ENCODE data around the gene RITA1. TPM values are rescaled to one million over a fixed set of nuclear protein-coding genes. Genes with fewer than 3 reads are reported as not detected.
A peak's percentile ranks its signal among the peaks of the same experiment; 100 is the strongest.
"Not testable (repeated sequence)": the region's sequence is repeated elsewhere in the genome, so short reads cannot be mapped to it uniquely, and the experiment has no call there.

Gene RITA1
- total RNA-seq, 4 donors from 2014 or later, result 14.7 to 21.7 (median 16.9) TPM

DNA sequence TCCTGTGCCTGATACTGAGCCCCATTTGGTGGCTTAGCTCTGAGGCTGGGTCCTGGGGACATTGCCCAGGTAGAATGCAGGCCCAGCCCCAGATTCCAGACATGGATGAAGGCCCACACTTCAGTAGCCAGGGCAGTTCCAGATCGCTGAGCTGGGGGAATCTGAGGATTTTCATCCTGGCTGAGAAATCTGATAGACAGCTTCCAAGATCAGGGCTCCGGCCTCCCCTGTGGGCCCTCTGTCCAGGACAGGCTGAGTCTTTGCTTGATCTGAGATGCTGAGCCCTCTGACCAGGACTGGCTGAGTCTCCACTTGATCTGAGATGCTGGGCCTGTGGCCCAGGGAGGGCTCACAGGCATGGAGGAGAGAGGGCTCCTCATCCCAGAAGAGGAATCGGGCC, 46.7 kb upstream of the RITA1 start:
- peaks cover 29% of the 10 kb centered on the region for H3K27me3 ChIP-seq
- no peak for DNase-seq (ENCODE audit: low spot score in 2 of 2)
- H3K9me3 ChIP-seq, result no peaks in the 10 kb centered on the region
- WGBS, result 87% methylated on average over 3 of the region's 3 CpGs
- no peak overlapping the region for H3K27ac ChIP-seq
- TF ChIP-seq, protein P1, sequence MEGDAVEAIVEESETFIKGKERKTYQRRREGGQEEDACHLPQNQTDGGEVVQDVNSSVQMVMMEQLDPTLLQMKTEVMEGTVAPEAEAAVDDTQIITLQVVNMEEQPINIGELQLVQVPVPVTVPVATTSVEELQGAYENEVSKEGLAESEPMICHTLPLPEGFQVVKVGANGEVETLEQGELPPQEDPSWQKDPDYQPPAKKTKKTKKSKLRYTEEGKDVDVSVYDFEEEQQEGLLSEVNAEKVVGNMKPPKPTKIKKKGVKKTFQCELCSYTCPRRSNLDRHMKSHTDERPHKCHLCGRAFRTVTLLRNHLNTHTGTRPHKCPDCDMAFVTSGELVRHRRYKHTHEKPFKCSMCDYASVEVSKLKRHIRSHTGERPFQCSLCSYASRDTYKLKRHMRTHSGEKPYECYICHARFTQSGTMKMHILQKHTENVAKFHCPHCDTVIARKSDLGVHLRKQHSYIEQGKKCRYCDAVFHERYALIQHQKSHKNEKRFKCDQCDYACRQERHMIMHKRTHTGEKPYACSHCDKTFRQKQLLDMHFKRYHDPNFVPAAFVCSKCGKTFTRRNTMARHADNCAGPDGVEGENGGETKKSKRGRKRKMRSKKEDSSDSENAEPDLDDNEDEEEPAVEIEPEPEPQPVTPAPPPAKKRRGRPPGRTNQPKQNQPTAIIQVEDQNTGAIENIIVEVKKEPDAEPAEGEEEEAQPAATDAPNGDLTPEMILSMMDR (IDR thresholded peaks at IDR 0.05), result no peak
- TF ChIP-seq EP300 (IDR thresholded peaks at IDR 0.05) (no peak), POLR2A (IDR thresholded peaks at IDR 0.05) (no peak), POLR2AphosphoS5 (IDR thresholded peaks at IDR 0.05) (no peak)
- H3K36me3 ChIP-seq, result no peaks in the 10 kb centered on the region
- H3K4me3 ChIP-seq, result no peak overlapping the region
- peaks cover 30% of the 10 kb centered on the region for H3K4me1 ChIP-seq

DNA sequence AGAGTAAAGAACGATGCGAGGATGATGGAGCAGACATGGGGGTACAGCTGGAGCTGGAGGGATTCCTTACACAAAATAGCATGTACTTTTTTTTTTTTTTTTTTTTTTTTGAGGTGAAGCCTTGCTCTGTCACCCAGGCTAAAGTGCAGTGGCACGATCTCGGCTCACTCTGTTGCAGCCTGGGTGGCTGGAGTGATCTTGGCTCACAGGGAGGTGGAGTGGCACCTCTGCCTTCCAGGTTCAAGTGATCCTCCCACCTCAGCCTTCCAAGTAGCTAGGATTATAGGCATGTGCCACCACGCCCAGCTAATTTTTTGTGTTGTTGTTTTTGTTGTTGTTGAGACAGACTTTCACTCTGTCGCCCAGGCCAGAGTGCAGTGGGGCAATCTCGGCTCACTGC, 44.8 kb upstream of the RITA1 start:
- WGBS, result 59% methylated on average over 7 of the region's 7 CpGs
- no peak for TF ChIP-seq POLR2A (IDR thresholded peaks at IDR 0.05)
- TF ChIP-seq EP300 (IDR thresholded peaks at IDR 0.05), result no peak
- TF ChIP-seq, protein P1 (IDR thresholded peaks at IDR 0.05), result no peak
- no peak for TF ChIP-seq POLR2AphosphoS5 (IDR thresholded peaks at IDR 0.05)
- H3K9me3 ChIP-seq, result no peaks in the 10 kb centered on the region
- no peak overlapping the region for H3K4me3 ChIP-seq
- H3K4me1 ChIP-seq, result peaks cover 21% of the 10 kb centered on the region
- no peak for DNase-seq (ENCODE audit: low spot score in 2 of 2)
- H3K27me3 ChIP-seq, result peaks cover 10% of the 10 kb centered on the region
- peak overlapping the region; percentile 75 for H3K27ac ChIP-seq
- no peaks in the 10 kb centered on the region for H3K36me3 ChIP-seq

DNA sequence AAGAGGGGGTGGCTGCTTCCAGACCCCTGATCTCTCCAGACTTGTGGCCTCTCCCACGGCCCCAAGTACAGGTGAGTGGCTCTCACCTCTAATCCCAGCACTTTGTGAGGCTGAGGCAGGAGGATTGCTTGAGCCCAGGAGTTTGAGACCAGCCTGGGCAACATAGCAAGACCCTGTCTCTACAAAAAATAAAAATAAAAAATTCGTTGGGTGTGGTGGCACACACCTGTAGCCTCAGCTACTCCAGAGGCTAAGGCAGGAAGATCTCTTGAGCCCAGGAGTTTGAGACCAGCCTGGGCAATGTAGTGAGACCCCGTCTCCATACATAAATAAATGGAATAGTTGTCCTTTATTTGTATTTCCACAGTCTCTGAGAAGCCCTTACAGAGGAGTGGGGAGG, 43.8 kb upstream of the RITA1 start:
- H3K9me3 ChIP-seq; DNase-seq (ENCODE audit: low spot score in 2 of 2); H3K27me3 ChIP-seq; H3K36me3 ChIP-seq; H3K4me3 ChIP-seq: not testable (repeated sequence)
- Histone ChIP-seq H3K27ac (peak overlapping the region; percentile 75), H3K4me1 (peaks cover 17% of the 10 kb centered on the region)
- 76% methylated on average over 3 of the region's 3 CpGs for WGBS

- H3K4me1 ChIP-seq, result peaks cover 17% of the 10 kb centered on the region
- peaks cover 6% of the 10 kb centered on the region for H3K27me3 ChIP-seq
- H3K36me3 ChIP-seq, result no peaks in the 10 kb centered on the region
- H3K4me3 ChIP-seq, result no peak overlapping the region
- peak in 1 of 2 donors; percentile 74 for DNase-seq (ENCODE audit: low spot score in 2 of 2)
- peak overlapping the region; percentile 75 for H3K27ac ChIP-seq
- no peaks in the 10 kb centered on the region for H3K9me3 ChIP-seq
- TF ChIP-seq POLR2A (IDR thresholded peaks at IDR 0.05), result no peak
- no peak for TF ChIP-seq POLR2AphosphoS5 (IDR thresholded peaks at IDR 0.05)
- no peak for TF ChIP-seq EP300 (IDR thresholded peaks at IDR 0.05)
- TF ChIP-seq, protein P1 (IDR thresholded peaks at IDR 0.05), result no peak
- 64% methylated on average over 17 of the region's 17 CpGs for WGBS
These were observed 43.2 kb upstream of the RITA1 start for GRCh38 chr12:113142173-113142885.

- no peak for DNase-seq (ENCODE audit: low spot score in 2 of 2)
- WGBS, result 60% methylated on average over 3 of the region's 5 CpGs
- Histone ChIP-seq H3K4me3 (no peak overlapping the region), H3K4me1 (peaks cover 17% of the 10 kb centered on the region), H3K27ac (peak overlapping the region; percentile 75), H3K9me3 (no peaks in the 10 kb centered on the region), H3K36me3 (no peaks in the 10 kb centered on the region), H3K27me3 (peaks cover under 1% of the 10 kb centered on the region)
- no peak for TF ChIP-seq POLR2AphosphoS5 (IDR thresholded peaks at IDR 0.05)
- TF ChIP-seq, protein P1 (IDR thresholded peaks at IDR 0.05), result no peak
- no peak for TF ChIP-seq POLR2A (IDR thresholded peaks at IDR 0.05)
- TF ChIP-seq EP300 (IDR thresholded peaks at IDR 0.05), result no peak
These were observed 42.6 kb upstream of the RITA1 start for GRCh38 chr12:113142886-113143332.

Data from suprapubic skin (tissue), 4 donors.